ENCODE results near the gene CD300H. TPM values are rescaled to one million over a fixed set of nuclear protein-coding genes. Genes with fewer than 3 reads are reported as not detected.

CD300H gene
- total RNA-seq, 1 donor from 2014 or later: not detected

- Mint-ChIP-seq H3K36me3 (no peaks in the 10 kb centered on the region), H3K27me3 (peaks cover 47% of the 10 kb centered on the region), H3K27ac (no peak within 1 kb of the TSS), H3K9me3 (no peaks in the 10 kb centered on the region), H3K4me3 (no peak within 1 kb of the TSS), H3K4me1 (ENCODE audit: unreplicated experiment) (no peaks in the 10 kb centered on the region)
- TF ChIP-seq CTCF (conservative IDR thresholded peaks at IDR 0.05): no peak
- DNase-seq (ENCODE audit: extremely low spot score, unreplicated experiment): peak; percentile 53
Measured at GRCh38 chr17:74531231-74531761, 36.0 kb downstream of the CD300H start, which contains the start of gene CD300LB. Gene CD300LB, minus strand, starts transcription at chr17:74531475. Its CDS starts 125 bp downstream, at chr17:74531350.

GRCh38 chr17:74530831-74531150 lies 36.5 kb downstream of the CD300H start:
- no peaks in the 10 kb centered on the region for H3K4me1 Mint-ChIP-seq (ENCODE audit: unreplicated experiment)
- no peaks in the 10 kb centered on the region for H3K9me3 Mint-ChIP-seq
- no peak for TF ChIP-seq CTCF (conservative IDR thresholded peaks at IDR 0.05)
- no peak overlapping the region for H3K27ac Mint-ChIP-seq
- H3K27me3 Mint-ChIP-seq: peaks cover 44% of the 10 kb centered on the region
- H3K4me3 Mint-ChIP-seq: no peak overlapping the region
- no peaks in the 10 kb centered on the region for H3K36me3 Mint-ChIP-seq
- peak; percentile 32 for DNase-seq (ENCODE audit: extremely low spot score, unreplicated experiment)

GRCh38 chr17:74529243-74529642 lies 38.1 kb downstream of the CD300H start:
- Mint-ChIP-seq H3K27me3 (peaks cover 51% of the 10 kb centered on the region), H3K36me3 (no peaks in the 10 kb centered on the region), H3K27ac (no peak overlapping the region), H3K4me1 (ENCODE audit: unreplicated experiment) (no peaks in the 10 kb centered on the region), H3K4me3 (no peak overlapping the region), H3K9me3 (no peaks in the 10 kb centered on the region)
- peak; percentile 56 for DNase-seq (ENCODE audit: extremely low spot score, unreplicated experiment)
- no peak for TF ChIP-seq CTCF (conservative IDR thresholded peaks at IDR 0.05)

GRCh38 chr17:74528491-74529199 lies 38.7 kb downstream of the CD300H start:
- Mint-ChIP-seq H3K9me3 (no peaks in the 10 kb centered on the region), H3K4me1 (ENCODE audit: unreplicated experiment) (no peaks in the 10 kb centered on the region), H3K4me3 (no peak overlapping the region), H3K36me3 (no peaks in the 10 kb centered on the region), H3K27me3 (peaks cover 56% of the 10 kb centered on the region), H3K27ac (no peak overlapping the region)
- DNase-seq (ENCODE audit: extremely low spot score, unreplicated experiment): peak; percentile 27
- TF ChIP-seq CTCF (conservative IDR thresholded peaks at IDR 0.05): no peak

GRCh38 chr17:74527756-74528155 lies 39.6 kb downstream of the CD300H start:
- no peaks in the 10 kb centered on the region for H3K4me1 Mint-ChIP-seq (ENCODE audit: unreplicated experiment)
- H3K36me3 Mint-ChIP-seq: no peaks in the 10 kb centered on the region
- DNase-seq (ENCODE audit: extremely low spot score, unreplicated experiment): peak; percentile 15
- H3K9me3 Mint-ChIP-seq: no peaks in the 10 kb centered on the region
- H3K27ac Mint-ChIP-seq: no peak overlapping the region
- H3K4me3 Mint-ChIP-seq: no peak overlapping the region
- peaks cover 57% of the 10 kb centered on the region for H3K27me3 Mint-ChIP-seq
- TF ChIP-seq CTCF (conservative IDR thresholded peaks at IDR 0.05): no peak
